Left forelimb (tissue), 1 donor: ENCODE results near the gene LACRT.
"Not testable (repeated sequence)": the region's sequence is repeated elsewhere in the genome, so short reads cannot be mapped to it uniquely, and the experiment has no call there.

ENCODE experiments used
- DNase-seq: peaks from one replicate; pipeline ENCODE4 v3.0.0-alpha.2; 2018; ENCODE audit warnings: low spot score

Gene LACRT

GRCh38 chr12:54639112-54639511 lies 4.4 kb upstream of the LACRT start:
- DNase-seq, result not testable (repeated sequence)

- no peak for DNase-seq
Measured at GRCh38 chr12:54631988-54632728, 2.5 kb downstream of the LACRT start.

DNA sequence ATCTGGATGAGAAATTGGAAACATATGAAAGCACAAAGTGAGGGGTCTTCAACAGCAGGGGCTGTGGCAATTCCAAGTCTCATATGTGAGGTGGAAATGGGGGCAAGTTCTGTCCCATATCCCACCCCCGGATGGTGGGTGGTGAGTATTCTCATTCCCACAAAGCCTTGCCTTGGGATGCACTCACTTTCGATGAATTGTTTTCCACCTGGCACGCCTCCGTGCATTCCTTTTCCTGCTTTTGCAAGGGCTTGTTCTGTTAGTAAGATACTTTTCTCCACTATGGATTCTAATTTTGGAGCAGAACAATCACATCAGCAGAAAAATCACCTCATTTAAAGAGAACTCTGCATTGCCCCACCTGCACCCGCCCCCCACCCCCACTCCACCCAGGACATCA lies 3.1 kb downstream of the LACRT start:
- no peak for DNase-seq

DNA sequence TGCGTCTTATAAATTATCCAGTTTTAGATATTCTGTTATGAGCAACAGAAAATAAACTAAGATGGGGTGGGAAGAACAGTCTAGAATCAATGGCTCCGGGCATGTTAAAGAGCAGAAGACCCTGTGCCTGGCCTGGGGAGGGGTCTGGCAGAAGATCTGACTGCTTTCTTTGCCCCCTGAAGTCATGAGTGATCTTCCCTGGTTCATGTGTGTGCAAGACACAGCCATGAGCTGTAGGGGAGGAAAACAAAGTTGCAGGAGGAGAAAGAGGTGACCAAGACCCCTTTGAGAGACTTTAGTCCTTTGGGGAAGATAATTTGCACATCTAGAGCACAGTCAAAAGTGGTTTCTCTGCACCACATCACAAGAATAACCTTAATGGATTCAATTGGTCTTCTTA lies 4.8 kb downstream of the LACRT start:
- no peak for DNase-seq

GRCh38 chr12:54628186-54628846 lies 6.4 kb downstream of the LACRT start:
- DNase-seq, result no peak

DNA sequence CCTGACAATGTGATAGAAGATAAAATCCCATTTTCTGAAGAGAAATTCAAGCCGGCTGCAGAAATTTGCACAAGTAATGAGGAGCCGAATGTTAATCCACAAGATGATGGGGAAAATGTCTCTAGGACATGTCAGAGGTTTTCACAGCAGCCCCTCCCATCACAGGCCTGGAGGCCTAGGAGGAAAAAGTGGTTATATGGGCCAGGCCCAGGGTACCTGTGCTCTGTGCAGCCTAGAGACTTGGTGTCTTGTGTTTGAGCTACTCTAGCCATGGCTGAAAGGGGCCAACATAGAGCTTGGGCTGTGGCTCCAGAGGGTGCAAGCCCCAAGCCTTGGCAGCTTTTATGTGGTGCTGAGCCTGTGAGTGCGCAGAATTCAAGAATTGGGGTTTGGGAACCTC lies 7.4 kb downstream of the LACRT start:
- no peak for DNase-seq

- DNase-seq, result no peak
Measured at GRCh38 chr12:54625598-54625997, 9.1 kb downstream of the LACRT start.

DNA sequence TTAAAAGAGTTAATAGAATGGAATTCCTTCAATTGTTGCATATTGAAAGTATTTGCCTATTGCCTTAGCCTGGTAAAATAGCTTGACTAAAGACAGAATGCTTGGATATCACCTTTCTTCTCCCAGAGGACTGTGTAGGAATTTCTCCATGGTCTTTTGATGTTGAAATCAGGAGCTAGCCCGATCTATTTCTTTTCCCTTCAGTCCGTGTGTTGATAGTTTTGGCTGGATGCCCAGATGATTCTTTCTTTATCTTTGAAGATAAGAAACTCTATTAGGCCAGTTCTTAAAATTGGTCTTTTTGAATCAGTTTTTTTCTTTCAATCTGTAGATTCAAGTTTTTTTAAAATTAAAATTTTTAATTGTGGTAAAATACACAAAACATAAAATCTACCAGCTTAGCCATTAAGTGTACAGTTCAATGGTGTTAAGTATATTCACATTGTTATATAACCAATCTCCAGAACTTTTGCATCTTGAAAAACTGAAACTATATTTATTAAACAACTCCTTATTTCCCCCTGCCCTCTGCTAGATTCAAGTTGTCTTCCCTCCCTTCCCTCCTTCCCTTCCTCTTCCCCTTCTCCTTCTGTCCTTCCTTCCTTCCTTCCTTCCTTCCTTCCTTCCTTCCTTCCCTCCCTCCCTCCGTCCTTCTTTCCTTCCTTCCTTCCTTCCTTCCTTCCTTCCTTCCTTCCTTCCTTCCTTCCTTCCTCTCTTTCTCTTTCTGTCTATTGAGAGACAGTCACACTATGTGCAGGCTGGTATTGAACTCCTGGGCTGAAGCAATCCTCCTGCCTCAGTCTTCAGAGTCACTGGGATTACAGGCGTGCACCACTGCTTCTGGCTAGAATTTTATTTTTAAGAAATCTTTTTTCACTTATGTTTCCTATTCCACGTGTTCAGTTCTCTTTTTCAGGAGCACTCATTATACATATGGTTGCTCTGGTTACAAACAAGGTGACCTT lies 10.1 kb downstream of the LACRT start:
- no peak for DNase-seq

DNA sequence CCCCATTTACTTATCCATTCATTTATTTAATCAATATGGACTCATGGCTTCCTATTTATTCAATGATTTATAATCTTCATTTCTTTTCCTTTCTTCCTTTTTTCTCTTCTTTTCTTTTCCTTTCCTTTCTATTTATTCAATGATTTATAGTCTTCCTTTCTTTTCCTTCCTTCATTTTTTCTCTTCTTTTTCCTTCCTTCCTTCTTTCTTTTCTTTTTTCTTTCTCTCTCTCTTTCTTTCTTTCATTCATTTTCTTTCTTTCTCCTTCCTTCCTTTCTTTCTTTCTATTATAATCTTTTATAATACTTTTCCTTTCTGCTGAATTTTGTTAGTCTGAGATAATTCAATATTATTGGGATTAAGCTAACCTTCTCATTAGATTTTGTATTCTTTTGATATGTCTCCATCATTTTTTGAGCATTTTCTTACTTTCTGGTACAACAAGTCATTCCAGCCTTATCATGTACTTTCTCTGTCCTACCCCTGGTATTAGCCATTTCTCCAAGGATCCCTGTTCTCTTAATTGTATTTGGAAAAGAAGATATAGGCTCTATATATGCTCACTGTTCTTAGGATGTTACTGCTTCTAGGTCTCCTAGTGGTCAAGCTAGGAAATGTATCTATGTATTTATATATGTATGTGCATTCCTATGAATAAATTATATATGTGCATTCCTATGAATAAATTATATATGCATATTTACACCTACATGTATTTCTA lies 12.1 kb downstream of the LACRT start:
- no peak for DNase-seq

DNA sequence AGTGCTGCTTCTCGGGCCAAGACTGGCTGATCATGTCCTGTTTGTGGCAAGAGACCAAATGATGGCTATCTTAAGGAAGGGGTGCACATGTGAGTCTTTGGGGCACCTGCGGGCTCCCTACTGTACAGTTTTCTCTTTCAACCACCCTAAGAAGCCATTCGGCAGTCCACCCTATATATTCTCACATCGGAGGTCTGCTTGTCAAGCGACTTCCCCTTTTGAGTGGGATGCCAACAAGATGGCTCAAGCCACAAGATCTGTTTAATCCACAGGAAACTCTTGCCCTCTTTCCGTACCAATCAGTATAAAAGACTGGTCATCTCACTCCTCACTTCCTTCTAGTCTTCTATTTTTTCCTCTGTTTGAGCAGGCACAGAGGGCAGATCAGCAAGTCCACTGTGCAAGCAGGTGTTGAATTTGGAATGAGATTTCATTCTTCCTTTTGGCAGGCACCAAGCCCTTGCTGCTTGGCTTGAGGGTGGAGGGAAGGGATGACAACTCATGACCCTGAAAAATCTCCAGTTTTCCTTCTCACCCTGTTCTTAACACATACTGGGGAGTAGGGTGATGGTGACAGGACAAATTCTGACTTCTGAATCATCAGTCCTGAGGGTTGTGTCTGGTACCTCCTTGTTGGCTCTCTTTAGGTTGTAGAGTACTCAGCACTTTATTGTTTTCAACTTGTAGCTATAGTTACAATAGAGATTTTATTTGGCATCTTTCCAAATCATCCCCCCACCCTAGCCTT lies 17.6 kb downstream of the LACRT start:
- DNase-seq, result no peak

DNA sequence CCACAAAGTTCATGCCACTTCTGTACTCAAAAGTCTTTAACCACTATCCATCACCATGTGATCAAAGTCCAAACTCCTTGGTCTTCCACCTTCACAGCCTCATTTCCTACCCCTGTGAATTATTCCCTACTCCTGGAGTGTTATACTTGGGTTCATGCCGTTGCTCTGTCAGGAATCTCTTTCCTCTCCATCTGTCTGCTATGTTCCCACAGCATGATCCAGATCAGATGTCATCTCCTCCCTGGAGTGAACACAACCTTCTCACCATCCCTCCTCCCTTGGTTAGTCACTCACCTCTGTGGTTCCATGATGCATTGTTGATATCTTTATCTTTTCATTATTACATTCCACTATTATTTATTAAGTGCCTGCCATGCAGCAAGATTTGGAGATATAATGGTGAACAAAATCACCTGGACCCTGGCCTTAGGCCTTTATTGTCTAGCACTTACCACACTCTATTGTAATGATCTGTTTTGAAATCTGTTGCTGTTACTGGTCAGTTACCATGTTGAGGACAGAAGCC lies 22.4 kb downstream of the LACRT start:
- no peak for DNase-seq

DNA sequence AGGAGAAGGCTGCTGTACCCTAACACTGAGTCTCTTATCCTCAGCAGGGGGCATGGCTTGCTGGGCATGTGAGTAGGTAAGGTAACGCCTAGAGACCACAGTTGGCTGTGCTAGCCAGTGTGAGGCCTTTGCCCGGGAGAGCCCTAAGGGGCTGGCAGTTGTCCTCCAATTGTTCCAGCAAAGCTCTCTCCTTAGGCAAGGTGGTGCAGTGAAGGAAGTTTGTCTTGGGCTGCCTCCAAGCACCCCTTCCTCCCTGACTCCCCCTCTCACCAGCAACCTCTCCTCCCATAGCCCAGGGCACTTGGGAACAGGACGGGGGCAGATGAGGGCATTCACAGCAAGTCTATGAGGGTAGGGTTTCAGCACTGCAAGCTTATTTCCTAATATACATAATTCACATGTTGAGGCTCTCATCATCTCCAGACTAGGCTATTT lies 23.0 kb downstream of the LACRT start:
- DNase-seq, result no peak

DNA sequence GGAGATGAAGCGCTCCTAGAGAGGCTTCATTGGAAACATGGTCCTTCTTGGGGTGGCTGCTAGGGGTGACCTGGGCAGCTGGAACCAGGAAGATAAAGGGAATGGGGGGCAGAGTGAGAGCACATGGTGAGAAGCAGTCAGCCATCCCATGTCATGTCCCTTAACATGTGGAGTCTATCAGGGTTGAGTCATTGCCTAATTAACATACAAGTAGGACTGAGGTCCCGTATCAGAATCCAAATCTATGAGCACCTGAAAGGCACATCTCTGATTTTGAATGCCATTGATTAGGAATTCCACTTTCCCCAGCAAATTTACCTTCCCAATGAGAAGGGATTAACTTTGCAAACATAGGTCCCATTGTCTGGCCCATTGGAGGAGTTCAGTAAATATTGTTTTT lies 25.9 kb downstream of the LACRT start:
- DNase-seq, result no peak

GRCh38 chr12:54608156-54608555 lies 26.5 kb downstream of the LACRT start:
- no peak for DNase-seq

GRCh38 chr12:54606556-54606955 lies 28.1 kb downstream of the LACRT start:
- no peak for DNase-seq

DNA sequence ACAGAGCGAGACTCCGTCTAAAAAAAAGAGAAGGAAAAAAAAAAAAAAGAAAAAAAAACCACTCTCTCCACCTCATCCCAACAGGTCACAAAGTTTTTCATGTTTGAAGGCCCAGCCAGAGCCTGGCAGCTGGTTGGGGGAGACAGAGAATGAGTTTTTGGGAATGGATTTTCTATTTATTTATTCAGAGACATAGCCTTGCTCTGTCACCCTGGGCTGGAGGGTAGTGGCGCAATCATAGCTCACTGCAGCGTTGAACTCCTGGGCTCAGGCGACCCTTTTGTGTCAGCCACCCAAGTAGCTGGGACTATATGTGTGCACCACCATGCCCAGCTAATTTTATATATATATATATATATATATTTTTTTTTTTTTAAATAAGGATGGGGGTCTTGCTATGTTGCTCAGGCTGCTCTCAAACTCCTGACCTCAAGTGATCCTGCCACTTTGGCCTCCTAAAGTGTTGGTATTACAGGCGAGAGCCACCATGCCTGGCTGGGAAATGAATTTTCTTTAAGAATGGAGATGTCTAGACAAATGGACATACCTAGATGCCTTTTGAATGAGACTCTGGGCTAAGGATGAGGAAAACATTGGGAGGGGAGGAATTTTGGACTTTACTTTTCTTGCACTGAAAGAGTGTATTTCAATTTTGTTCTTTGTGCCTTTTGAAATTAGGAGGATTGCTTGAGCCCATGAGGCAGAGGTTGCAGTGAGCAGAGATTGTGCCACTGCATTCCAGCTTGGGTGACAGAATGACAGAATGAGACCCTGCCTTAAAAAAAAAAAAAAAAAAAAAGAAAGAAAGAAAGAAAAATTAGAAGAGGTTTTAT lies 29.3 kb downstream of the LACRT start:
- DNase-seq, result no peak

DNA sequence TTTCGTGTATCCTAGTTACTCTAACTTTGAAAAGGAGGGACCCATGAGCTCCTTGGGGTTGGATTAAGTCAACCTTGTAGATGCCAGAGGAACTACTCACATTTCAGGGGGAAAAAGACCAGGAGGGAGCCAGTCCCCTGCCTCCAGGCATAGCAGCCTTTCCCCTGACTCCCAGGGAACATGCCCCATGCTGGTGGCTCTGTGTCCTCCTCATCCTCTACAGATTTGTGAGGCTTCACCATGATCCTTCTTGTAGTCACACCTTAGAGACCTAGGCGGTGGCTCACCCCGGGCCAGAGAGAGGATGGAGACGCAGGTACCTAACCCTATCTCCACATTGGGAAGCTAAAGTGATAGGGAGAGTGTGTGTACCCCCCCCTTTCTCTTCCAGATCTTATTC lies 30.3 kb downstream of the LACRT start:
- no peak for DNase-seq

DNA sequence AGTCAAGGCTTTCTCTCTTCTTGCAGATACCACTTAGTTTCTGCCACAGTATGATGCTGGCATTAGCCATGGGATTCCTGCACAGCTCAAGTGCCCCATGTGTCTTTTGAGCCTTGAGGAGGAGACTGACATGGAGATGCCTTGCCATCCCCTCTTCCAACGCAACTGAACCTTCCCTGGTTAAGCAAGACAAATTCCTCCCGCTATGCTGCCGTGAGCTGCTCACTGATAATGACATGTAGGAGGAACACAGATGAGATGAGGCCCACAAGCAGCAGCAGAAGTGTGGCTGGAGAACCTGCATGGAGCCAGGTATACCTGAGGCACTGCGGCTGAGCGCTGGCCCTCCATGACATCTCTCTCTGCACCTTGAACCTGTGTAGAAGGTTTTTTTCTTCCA lies 30.8 kb downstream of the LACRT start:
- no peak for DNase-seq

DNA sequence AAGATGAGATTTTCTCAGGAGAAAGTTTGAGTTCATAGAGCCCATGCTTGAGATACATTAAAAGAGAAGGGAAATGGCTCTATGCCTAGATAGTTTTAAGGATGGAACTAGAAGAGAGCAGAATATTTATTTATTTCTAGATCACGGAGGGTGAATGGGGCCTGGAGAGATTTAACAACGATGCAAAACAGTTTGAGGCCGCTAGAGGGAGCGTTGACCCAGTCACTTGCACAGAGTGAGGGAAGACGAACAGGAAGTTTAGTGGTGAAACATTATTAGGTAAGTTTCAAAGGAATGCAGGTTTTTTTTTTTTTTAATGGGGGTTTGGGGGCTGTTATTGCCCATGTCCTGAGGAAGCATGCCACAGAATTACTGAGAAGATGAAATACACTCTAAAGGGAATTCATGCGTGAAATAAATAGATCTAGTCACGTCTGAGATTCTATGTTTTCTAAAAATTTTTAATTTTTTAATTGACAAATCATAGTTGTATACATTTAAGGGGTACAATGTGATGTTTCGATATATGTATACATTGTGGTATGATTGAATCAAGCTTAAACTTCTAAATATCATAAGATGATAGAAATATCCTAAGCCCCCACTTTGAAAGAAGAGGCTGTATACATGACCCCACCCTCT lies 31.4 kb downstream of the LACRT start:
- no peak for DNase-seq

DNA sequence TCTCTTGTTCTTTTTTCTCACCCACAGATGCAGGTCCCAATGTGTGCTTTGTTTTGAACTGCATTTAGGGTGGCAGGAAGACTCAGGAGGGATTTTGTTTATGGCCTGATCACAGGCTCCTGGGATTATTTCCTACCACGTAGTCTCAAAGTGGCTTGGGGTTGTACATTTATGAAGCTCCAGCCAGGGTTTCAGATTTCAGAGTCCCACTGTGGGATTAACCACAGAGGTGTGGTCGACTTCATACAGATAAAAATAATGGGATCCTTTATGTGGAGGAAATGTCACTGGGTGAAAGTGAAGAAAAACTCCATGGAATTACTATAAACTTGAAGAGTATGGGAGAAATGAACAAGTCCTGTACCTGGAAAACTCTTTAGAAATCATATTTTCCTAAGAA lies 32.0 kb downstream of the LACRT start:
- no peak for DNase-seq
